Brain pericyte (primary cell): ENCODE measurements around the gene MRFAP1L1.

Experiments
- DNase-seq: peaks from one replicate; pipeline ENCODE4 v3.0.0-alpha.2; 2012; ENCODE audit warnings: low read depth, low spot score

Gene MRFAP1L1

DNA sequence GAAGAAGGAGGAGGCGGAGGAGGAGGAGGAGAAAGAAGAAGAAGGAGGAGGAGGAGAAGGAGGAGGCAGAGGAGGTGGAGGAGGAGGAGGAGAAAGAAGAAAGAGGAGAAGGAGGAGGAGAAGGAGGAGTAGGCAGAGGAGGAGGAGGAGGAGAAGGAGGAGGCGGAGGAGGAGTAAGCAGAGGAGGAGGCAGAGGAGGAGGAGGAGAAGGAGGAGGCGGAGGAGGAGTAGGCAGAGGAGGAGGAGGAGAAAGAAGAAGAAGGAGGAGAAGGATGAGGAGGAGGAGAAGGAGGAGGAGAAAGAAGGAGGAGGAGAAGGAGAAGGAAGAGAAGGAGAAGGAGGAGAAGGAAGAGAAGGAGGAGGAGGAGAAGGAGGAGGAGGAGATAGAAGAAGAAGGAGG is 49.2 kb downstream of the MRFAP1L1 start:
- no peak for DNase-seq

DNA sequence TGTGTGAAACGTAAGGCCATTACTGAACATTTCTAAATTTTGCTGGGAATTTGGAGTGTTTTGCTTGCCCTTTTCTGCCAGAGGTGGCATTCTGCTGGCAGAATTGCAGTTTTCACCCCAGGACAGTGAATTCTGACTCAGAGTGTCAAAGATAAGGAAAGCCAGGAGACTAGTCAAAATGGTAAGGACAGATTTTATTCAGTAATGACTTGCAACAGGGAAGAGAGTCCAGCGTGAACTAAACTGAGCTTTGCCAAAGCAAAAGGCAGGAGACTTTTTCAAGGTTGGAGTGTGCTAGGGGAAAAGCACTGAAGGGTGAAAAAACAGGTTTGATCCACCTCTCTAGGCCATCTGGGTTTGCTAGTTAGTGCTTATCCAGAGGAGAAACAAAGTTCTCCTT is 49.8 kb downstream of the MRFAP1L1 start:
- no peak for DNase-seq

DNA sequence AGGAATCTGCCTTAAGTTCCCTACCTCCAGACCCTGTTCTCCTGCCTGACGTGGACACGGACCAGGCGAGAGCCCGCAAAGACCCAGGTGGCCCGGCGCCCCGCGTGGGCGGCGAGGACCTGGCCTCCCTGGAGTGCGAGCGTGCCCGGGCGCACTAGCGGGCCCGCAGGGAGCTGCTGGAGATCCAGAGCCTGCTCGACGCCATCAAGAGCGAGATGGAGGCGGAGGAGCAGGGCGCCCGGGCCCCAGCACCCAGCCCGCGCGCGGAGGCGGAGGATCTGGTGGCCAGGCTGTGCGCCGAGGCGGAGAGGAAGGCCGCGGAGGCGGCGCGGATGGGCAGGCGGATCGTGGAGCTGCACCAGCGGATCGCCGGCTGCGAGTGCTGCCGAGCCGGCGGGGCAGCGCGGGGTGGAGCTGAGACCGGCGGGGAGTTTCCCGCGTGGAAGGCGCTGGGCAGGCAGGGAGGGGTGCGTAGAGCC is 51.0 kb downstream of the MRFAP1L1 start:
- no peak for DNase-seq

DNA sequence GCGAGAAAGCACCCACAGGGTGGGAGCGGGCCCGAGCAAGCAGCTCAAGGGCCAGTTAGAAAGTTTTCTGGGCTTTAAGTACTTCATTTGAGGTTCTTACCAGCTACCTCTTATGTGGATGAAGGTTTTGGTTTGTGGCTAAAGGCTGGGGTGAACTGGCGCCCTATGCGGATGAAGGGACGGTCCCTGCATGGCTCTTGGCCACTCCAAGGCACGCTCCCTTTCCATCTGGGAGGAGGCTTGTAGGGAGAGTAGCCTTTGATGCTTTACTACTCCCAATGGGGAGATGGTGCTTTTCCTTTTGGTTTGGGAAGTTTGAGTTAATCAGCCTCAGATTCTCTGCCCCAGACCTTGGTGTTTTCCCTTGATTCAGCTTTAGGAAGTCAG is 51.5 kb downstream of the MRFAP1L1 start:
- DNase-seq: no peak
